ENCODE measurements around the gene ALCAM. TPM values are rescaled to one million over a fixed set of nuclear protein-coding genes. Genes with fewer than 3 reads are reported as not detected.

The ALCAM gene
- total RNA-seq, 1 donor from 2014 or later: 54.4 TPM

- Histone ChIP-seq H3K79me2 (ENCODE audit: low read depth) (peaks cover 18% of the 10 kb centered on the region), H3K9ac (no peak overlapping the region), H3K4me3 (no peak overlapping the region), H3F3A (ENCODE audit: low read depth) (no peaks in the 10 kb centered on the region), H4K20me1 (ENCODE audit: low read depth) (no peaks in the 10 kb centered on the region), H3K27ac (no peak overlapping the region), H3K36me3 (no peaks in the 10 kb centered on the region), H3K9me3 (ENCODE audit: low read depth) (no peaks in the 10 kb centered on the region), H3K4me1 (no peaks in the 10 kb centered on the region), H3K27me3 (no peaks in the 10 kb centered on the region), H3K4me2 (no peak overlapping the region), H2AFZ (replicated peaks) (no peak overlapping the region)
- Mint-ChIP-seq H3K27ac (no peak overlapping the region), H3K4me3 (no peak overlapping the region), H3K36me3 (no peaks in the 10 kb centered on the region), H3K27me3 (ENCODE audit: insufficient read depth, low read depth) (no peaks in the 10 kb centered on the region), H3K4me1 (no peaks in the 10 kb centered on the region), H3K9me3 (peaks cover 2% of the 10 kb centered on the region)
- no peak for DNase-seq (ENCODE audit: low spot score)
- TF ChIP-seq CTCF (IDR thresholded peaks at IDR 0.05): no peak
- TF ChIP-seq EZH2 (IDR thresholded peaks at IDR 0.05): no peak
- no peak for TF ChIP-seq EZH2phosphoT487 (IDR thresholded peaks at IDR 0.05)
These were observed 31.3 kb downstream of the ALCAM start for GRCh38 chr3:105397974-105398373.

- Histone ChIP-seq H3K4me3 (no peak overlapping the region), H3K36me3 (no peaks in the 10 kb centered on the region), H3K27me3 (no peaks in the 10 kb centered on the region), H3F3A (ENCODE audit: low read depth) (no peaks in the 10 kb centered on the region), H4K20me1 (ENCODE audit: low read depth) (no peaks in the 10 kb centered on the region), H3K9me3 (ENCODE audit: low read depth) (no peaks in the 10 kb centered on the region), H3K4me2 (no peak overlapping the region), H3K27ac (no peak overlapping the region), H3K4me1 (no peaks in the 10 kb centered on the region), H3K79me2 (ENCODE audit: low read depth) (peaks cover 15% of the 10 kb centered on the region), H3K9ac (no peak overlapping the region), H2AFZ (replicated peaks) (no peak overlapping the region)
- peaks cover under 1% of the 10 kb centered on the region for H3K36me3 Mint-ChIP-seq
- DNase-seq (ENCODE audit: low spot score): no peak
- peaks cover 6% of the 10 kb centered on the region for H3K9me3 Mint-ChIP-seq
- no peak for TF ChIP-seq CTCF (IDR thresholded peaks at IDR 0.05)
- TF ChIP-seq EZH2 (IDR thresholded peaks at IDR 0.05): no peak
- no peak for TF ChIP-seq EZH2phosphoT487 (IDR thresholded peaks at IDR 0.05)
- no peaks in the 10 kb centered on the region for H3K27me3 Mint-ChIP-seq (ENCODE audit: insufficient read depth, low read depth)
- no peaks in the 10 kb centered on the region for H3K4me1 Mint-ChIP-seq
- no peak overlapping the region for H3K27ac Mint-ChIP-seq
- H3K4me3 Mint-ChIP-seq: no peak overlapping the region
These were observed 31.7 kb downstream of the ALCAM start for GRCh38 chr3:105398437-105398836.

- TF ChIP-seq EZH2 (IDR thresholded peaks at IDR 0.05) (no peak), EZH2phosphoT487 (IDR thresholded peaks at IDR 0.05) (no peak), CTCF (IDR thresholded peaks at IDR 0.05) (no peak)
- H3K4me3 Mint-ChIP-seq: no peak overlapping the region
- Histone ChIP-seq H3K9ac (no peak overlapping the region), H3K36me3 (no peaks in the 10 kb centered on the region), H4K20me1 (ENCODE audit: low read depth) (no peaks in the 10 kb centered on the region), H3K4me1 (no peaks in the 10 kb centered on the region), H3K4me2 (no peak overlapping the region), H3K27me3 (no peaks in the 10 kb centered on the region), H3K9me3 (ENCODE audit: low read depth) (no peaks in the 10 kb centered on the region), H3K4me3 (no peak overlapping the region), H3K27ac (no peak overlapping the region), H3K79me2 (ENCODE audit: low read depth) (peaks cover 13% of the 10 kb centered on the region), H3F3A (ENCODE audit: low read depth) (no peaks in the 10 kb centered on the region), H2AFZ (replicated peaks) (no peak overlapping the region)
- peaks cover 2% of the 10 kb centered on the region for H3K36me3 Mint-ChIP-seq
- H3K4me1 Mint-ChIP-seq: no peaks in the 10 kb centered on the region
- H3K27me3 Mint-ChIP-seq (ENCODE audit: insufficient read depth, low read depth): no peaks in the 10 kb centered on the region
- H3K9me3 Mint-ChIP-seq: peaks cover 11% of the 10 kb centered on the region
- DNase-seq (ENCODE audit: low spot score): no peak
- H3K27ac Mint-ChIP-seq: no peak overlapping the region
These were observed 32.4 kb downstream of the ALCAM start for GRCh38 chr3:105399062-105399461.
